Measurements from ENCODE around the gene SUCLG2. TPM values are rescaled to one million over a fixed set of nuclear protein-coding genes. Genes with fewer than 3 reads are reported as not detected.

SUCLG2 gene
- total and polyA plus RNA-seq, 9 of the 15 experiments (the other 6 are each of a cell fraction or from before 2014, with no cell fraction given), result 10.1 to 41.4 (median 29.0) TPM

- TF ChIP-seq CREB1 (IDR thresholded peaks at IDR 0.05), result no peak
- no peak for TF ChIP-seq CREB1 (CRISPR knock-in tag; IDR thresholded peaks at IDR 0.05)
- TF ChIP-seq MEF2D (tag; conservative IDR thresholded peaks at IDR 0.05; ENCODE audit: low read depth), result no peak
- TF ChIP-seq ZFP36 (IDR thresholded peaks at IDR 0.05; ENCODE audit: low read depth, low read length, partially characterized antibody), result no peak
- TF ChIP-seq, protein P1, sequence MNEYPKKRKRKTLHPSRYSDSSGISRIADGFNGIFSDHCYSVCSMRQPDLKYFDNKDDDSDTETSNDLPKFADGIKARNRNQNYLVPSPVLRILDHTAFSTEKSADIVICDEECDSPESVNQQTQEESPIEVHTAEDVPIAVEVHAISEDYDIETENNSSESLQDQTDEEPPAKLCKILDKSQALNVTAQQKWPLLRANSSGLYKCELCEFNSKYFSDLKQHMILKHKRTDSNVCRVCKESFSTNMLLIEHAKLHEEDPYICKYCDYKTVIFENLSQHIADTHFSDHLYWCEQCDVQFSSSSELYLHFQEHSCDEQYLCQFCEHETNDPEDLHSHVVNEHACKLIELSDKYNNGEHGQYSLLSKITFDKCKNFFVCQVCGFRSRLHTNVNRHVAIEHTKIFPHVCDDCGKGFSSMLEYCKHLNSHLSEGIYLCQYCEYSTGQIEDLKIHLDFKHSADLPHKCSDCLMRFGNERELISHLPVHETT (CRISPR knock-in tag; conservative IDR thresholded peaks at IDR 0.05 in 1 of 2, IDR thresholded peaks at IDR 0.05 in 1 of 2), result no peak
Observed at GRCh38 chr3:67661089-67661488, 6.7 kb upstream of the SUCLG2 start (continued).

DNA sequence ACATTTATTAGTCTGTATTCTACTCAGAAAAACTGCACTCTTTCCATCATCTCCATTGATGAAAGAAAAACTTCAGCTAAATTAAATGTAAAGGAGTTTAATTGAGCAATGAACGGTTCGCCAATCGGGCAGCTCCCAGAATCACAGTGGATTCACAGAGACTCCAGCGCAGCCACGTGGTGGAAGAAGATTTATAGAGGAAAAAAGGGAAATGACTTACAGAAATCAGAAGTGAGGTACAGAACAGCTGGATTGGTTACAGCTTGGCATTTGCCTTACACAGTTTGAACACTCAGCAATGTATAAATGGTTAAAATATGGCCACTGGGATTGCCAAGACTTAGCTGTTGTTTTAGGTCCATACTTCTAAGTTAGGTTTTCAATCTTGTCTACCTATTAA, 2.8 kb upstream of the SUCLG2 start:
- BruUV-seq (replicated peaks), result no TSS peak
- POLR2A ChIA-PET, result interaction anchor here (0.7 kb wide), 1 partner anchor 9 kb away, joined by 3 read pairs; no protein-coding TSS in a partner anchor
- DNase-seq (ENCODE audit: extremely low read depth in 1 of 4, low spot score in 3 of 4), result no peak

More for the DNA sequence above, 2.8 kb upstream of the SUCLG2 start:
- peaks cover 0 to 6% of the 10 kb centered on the region in 2 experiments; a peak in 3 of 5 replicates for H3K4me1 ChIP-seq (replicated peaks in 1 of 2; ENCODE audit: control insufficient read depth in 2 of 2, insufficient read depth in 2 of 2, low read length in 2 of 2)
- no peaks in the 10 kb centered on the region for H4K20me1 ChIP-seq (replicated peaks; ENCODE audit: control insufficient read depth, insufficient read depth, low read length)
- no peak overlapping the region for H3K4me3 ChIP-seq
- no peak overlapping the region for H2AFZ ChIP-seq (ENCODE audit: low read depth, low read length)
- ATAC-seq (no peak), FAIRE-seq (no peak)
- no peak overlapping the region for H3K4me2 ChIP-seq (ENCODE audit: insufficient read depth, low read length)
- H3K79me2 ChIP-seq (ENCODE audit: control insufficient read depth, insufficient read depth, low read length), result peaks cover 23% of the 10 kb centered on the region
- CTCF ChIA-PET (ENCODE audit: low intra/inter-chr PET ratio), result interaction anchor here (1.7 kb wide), 1 partner anchor 276 kb away, joined by 8 read pairs; no protein-coding TSS in a partner anchor
- no peaks in the 10 kb centered on the region for H3K9me1 ChIP-seq (ENCODE audit: control insufficient read depth, insufficient read depth, low read length)
- in situ Hi-C loops (cut with MboI) (no loop called here), intact Hi-C loops (cut with micrococcal nuclease) (loop anchor here (2.0 kb wide), 1 partner anchor 272 kb away; no protein-coding TSS in a partner anchor)
- peaks cover 0 to 3% of the 10 kb centered on the region in 2 experiments; a peak in 1 of 5 replicates for H3K27me3 ChIP-seq (ENCODE audit: control insufficient read depth in 2 of 2, insufficient read depth in 2 of 2, low read length in 2 of 2)
- H3K9ac ChIP-seq (ENCODE audit: insufficient read depth in 1 of 2, low read depth in 2 of 2, low read length in 2 of 2), result no peak overlapping the region
- peak; percentile 17; the same call in 1 of the 2 replicates for TF ChIP-seq SPI1 (IDR thresholded peaks at IDR 0.05; ENCODE audit: borderline replicate concordance, low read depth, low read length)
- peak in 1 of 3 experiments; percentile 31; a peak in 2 of 6 replicates for TF ChIP-seq CTCF (IDR thresholded peaks at IDR 0.05 in 2 of 3, conservative IDR thresholded peaks at IDR 0.05 in 1 of 3; ENCODE audit: insufficient read depth in 2 of 3, low read depth in 1 of 3, low read length in 3 of 3)
- no peak for TF ChIP-seq PREB (CRISPR knock-in tag; IDR thresholded peaks at IDR 0.05)
- TF ChIP-seq POLR3A (IDR thresholded peaks at IDR 0.05; ENCODE audit: borderline replicate concordance, extremely low read depth, insufficient read depth, insufficient read length), result no peak
- TF ChIP-seq ZNF197 (CRISPR knock-in tag; IDR thresholded peaks at IDR 0.05; ENCODE audit: low read depth), result no peak
- peaks cover 4% of the 10 kb centered on the region; the same call in 1 of the 2 replicates for H3K9me3 ChIP-seq (replicated peaks; ENCODE audit: control insufficient read depth, insufficient read depth, low read depth, low read length)
- no peak overlapping the region for H3K27ac ChIP-seq (ENCODE audit: extremely low read depth, low read depth, low read length)
- 29% methylated on average over 5 of the region's 5 CpGs for WGBS (ENCODE audit: insufficient coverage, low coverage, missing lambda C conversion rate)
- H3K36me3 ChIP-seq (ENCODE audit: control insufficient read depth, insufficient read depth, low read length), result peaks cover 2% of the 10 kb centered on the region; the same call in 1 of the 3 replicates

Data from K562 (cell line).